Left ventricle myocardium inferior (tissue), 1 donor: ENCODE results near the gene TANGO6. TPM values are rescaled to one million over a fixed set of nuclear protein-coding genes. Genes with fewer than 3 reads are reported as not detected.

ENCODE experiments used
- DNase-seq: peaks from one replicate; pipeline ENCODE4 v3.0.0-alpha.2; 2020
- H3K27ac ChIP-seq: fragments of 200-600 bp; replicated peaks from 2 replicates; pipeline ENCODE4 v1.8.0; 2021
- H3K27me3 ChIP-seq: fragments of 200-600 bp; 2 replicates; pipeline ENCODE4 v1.8.0; 2021; ENCODE audit warnings: low read depth
- H3K36me3 ChIP-seq: fragments of 200-600 bp; 2 replicates; pipeline ENCODE4 v1.8.0; 2021
- H3K4me1 ChIP-seq: fragments of 200-600 bp; 2 replicates; pipeline ENCODE4 v1.8.0; 2021
- H3K4me3 ChIP-seq: fragments of 200-600 bp; 2 replicates; pipeline ENCODE4 v1.8.0; 2021; ENCODE audit warnings: mild to moderate bottlenecking, moderate library complexity
- H3K9me3 ChIP-seq: fragments of 200-600 bp; replicated peaks from 2 replicates; pipeline ENCODE4 v1.8.0; 2021
- CTCF ChIP-seq: fragments of 200-600 bp; IDR thresholded peaks from 2 replicates; pipeline ENCODE4 v1.8.0; 2021; ENCODE audit warnings: antibody characterized with exemption, mild to moderate bottlenecking, borderline replicate concordance
- intact Hi-C: fragments of 100-400 bp; cut with micrococcal nuclease; formaldehyde crosslinking; loops from one replicate; pipeline ENCODE4 v1.11.0; 2022
- total RNA-seq: library from RNA; stranded (reverse); fragmentation: NEBNext Ultra II Directional; extraction: Animal tissue kit (Norgen Biotek cat#: 25700); gene quantifications from one replicate; pipeline ENCODE4 v1.2.1, GENCODE V29; 2021
- donor health status: DM: no; HTN: yes; CAD: no; lungs with severe emphysema.

The TANGO6 gene
- total RNA-seq, 1 donor from 2014 or later = 10.5 TPM

GRCh38 chr16:69029121-69029520 lies 185.8 kb downstream of the TANGO6 start:
- no peak for TF ChIP-seq CTCF
- no peaks in the 10 kb centered on the region for H3K9me3 ChIP-seq
- intact Hi-C loops = no loop called here
- DNase-seq = no peak
- peaks cover 23% of the 10 kb centered on the region for H3K36me3 ChIP-seq
- no peaks in the 10 kb centered on the region for H3K27me3 ChIP-seq
- H3K4me1 ChIP-seq = no peaks in the 10 kb centered on the region
- H3K4me3 ChIP-seq = no peak overlapping the region
- H3K27ac ChIP-seq = no peak overlapping the region

GRCh38 chr16:69031877-69032301 lies 188.6 kb downstream of the TANGO6 start:
- no peak overlapping the region for H3K4me3 ChIP-seq
- H3K4me1 ChIP-seq = no peaks in the 10 kb centered on the region
- H3K27me3 ChIP-seq = no peaks in the 10 kb centered on the region
- TF ChIP-seq CTCF = no peak
- no peaks in the 10 kb centered on the region for H3K9me3 ChIP-seq
- H3K27ac ChIP-seq = no peak overlapping the region
- no peak for DNase-seq
- peaks cover 8% of the 10 kb centered on the region for H3K36me3 ChIP-seq
- intact Hi-C loops = no loop called here

GRCh38 chr16:69033151-69033949 lies 190.0 kb downstream of the TANGO6 start:
- no peak overlapping the region for H3K27ac ChIP-seq

GRCh38 chr16:69035375-69035774 lies 192.0 kb downstream of the TANGO6 start:
- DNase-seq = no peak
- Histone ChIP-seq H3K36me3 (peaks cover 10% of the 10 kb centered on the region), H3K27me3 (no peaks in the 10 kb centered on the region), H3K27ac (no peak overlapping the region), H3K4me1 (no peaks in the 10 kb centered on the region), H3K9me3 (no peaks in the 10 kb centered on the region), H3K4me3 (no peak overlapping the region)
- TF ChIP-seq CTCF = no peak
- intact Hi-C loops = no loop called here

More at GRCh38 chr16:69033151-69033949, 190.0 kb downstream of the TANGO6 start:
- no peak for DNase-seq
- Histone ChIP-seq H3K4me3 (no peak overlapping the region), H3K27me3 (no peaks in the 10 kb centered on the region), H3K4me1 (no peaks in the 10 kb centered on the region), H3K36me3 (peaks cover 8% of the 10 kb centered on the region), H3K9me3 (no peaks in the 10 kb centered on the region)
- intact Hi-C loops = no loop called here
- TF ChIP-seq CTCF = no peak

- Histone ChIP-seq H3K4me3 (no peak overlapping the region), H3K4me1 (no peaks in the 10 kb centered on the region), H3K27ac (no peak overlapping the region), H3K9me3 (peaks cover 3% of the 10 kb centered on the region), H3K36me3 (peaks cover 22% of the 10 kb centered on the region), H3K27me3 (no peaks in the 10 kb centered on the region)
- no peak for DNase-seq
- intact Hi-C loops = no loop called here
- TF ChIP-seq CTCF = no peak
These were observed 193.2 kb downstream of the TANGO6 start for GRCh38 chr16:69036399-69037091.
